Parathyroid adenoma (tissue), 2 donors: ENCODE results near the gene ATP5MG.

ENCODE experiments used
- H2AFZ ChIP-seq: fragments of 300-600 bp; sonication (generic); one replicate; pipeline ENCODE4 v1.7.0; 2017; ENCODE audit warnings: antibody characterized with exemption, mild to moderate bottlenecking
- H3K27ac ChIP-seq: fragments of 300-600 bp; sonication (generic); one replicate; pipeline ENCODE4 v1.7.0; 2017
- H3K27me3 ChIP-seq: fragments of 300-600 bp; sonication (generic); one replicate; pipeline ENCODE4 v1.7.0; 2017; ENCODE audit warnings: low read length; ENCODE audit not compliant: control insufficient read depth, insufficient read depth
- H3K36me3 ChIP-seq: fragments of 300-600 bp; sonication (generic); one replicate; pipeline ENCODE4 v1.7.0; 2017; ENCODE audit warnings: low read length; ENCODE audit not compliant: control insufficient read depth, insufficient read depth
- H3K4me1 ChIP-seq: fragments of 300-600 bp; sonication (generic); one replicate; pipeline ENCODE4 v1.7.0; 2017; ENCODE audit warnings: control low read depth
- H3K4me2 ChIP-seq: fragments of 300-600 bp; sonication (generic); one replicate; pipeline ENCODE4 v1.7.0; 2017; ENCODE audit warnings: low read length
- H3K4me3 ChIP-seq: fragments of 300-600 bp; sonication (generic); one replicate; pipeline ENCODE4 v1.7.0; 2017; ENCODE audit warnings: low read depth, low read length
- H3K79me2 ChIP-seq: fragments of 300-600 bp; sonication (generic); one replicate; pipeline ENCODE4 v1.7.0; 2017; ENCODE audit warnings: control low read depth
- H3K9ac ChIP-seq: fragments of 300-600 bp; sonication (generic); one replicate; pipeline ENCODE4 v1.7.0; 2017; ENCODE audit warnings: mild to moderate bottlenecking
- H3K9me3 ChIP-seq: fragments of 300-600 bp; sonication (generic); one replicate; pipeline ENCODE4 v1.7.0; 2017; ENCODE audit warnings: low read length; ENCODE audit not compliant: control insufficient read depth
- TF ChIP-seq, protein P1 (sequence below): fragments of 300-600 bp; sonication (generic); IDR thresholded peaks from one replicate; pipeline ENCODE4 v1.7.0; 2017; ENCODE audit warnings: antibody characterized with exemption, mild to moderate bottlenecking
- donor health status: primary hyperparathyroidism.

ATP5MG gene

DNA sequence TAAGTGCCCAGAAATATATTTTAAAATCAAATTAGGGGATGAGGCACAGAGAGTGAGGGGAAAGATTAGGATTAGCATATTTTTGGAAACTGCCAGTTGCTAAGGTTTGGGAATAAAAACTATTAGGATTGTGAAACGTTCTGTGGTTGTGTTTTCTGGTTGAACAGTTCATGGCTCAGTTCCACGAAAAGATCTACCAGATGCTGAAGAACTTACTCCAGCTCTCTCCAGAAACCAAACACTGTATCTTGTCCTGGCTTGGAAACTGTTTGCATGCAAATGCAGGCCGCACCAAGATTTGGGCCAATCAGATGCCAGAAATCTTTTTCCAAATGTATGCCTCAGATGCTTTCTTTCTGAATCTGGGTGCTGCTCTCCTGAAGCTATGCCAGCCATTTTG lies 26.7 kb upstream of the ATP5MG start:
- Histone ChIP-seq H3K9ac (no peak overlapping the region), H3K4me3 (no peak overlapping the region), H3K27ac (no peak overlapping the region), H2AFZ (no peak overlapping the region), H3K4me2 (no peak overlapping the region), H3K27me3 (no peaks in the 10 kb centered on the region), H3K9me3 (no peaks in the 10 kb centered on the region), H3K36me3 (no peaks in the 10 kb centered on the region), H3K4me1 (no peaks in the 10 kb centered on the region), H3K79me2 (no peaks in the 10 kb centered on the region)
- TF ChIP-seq, protein P1, sequence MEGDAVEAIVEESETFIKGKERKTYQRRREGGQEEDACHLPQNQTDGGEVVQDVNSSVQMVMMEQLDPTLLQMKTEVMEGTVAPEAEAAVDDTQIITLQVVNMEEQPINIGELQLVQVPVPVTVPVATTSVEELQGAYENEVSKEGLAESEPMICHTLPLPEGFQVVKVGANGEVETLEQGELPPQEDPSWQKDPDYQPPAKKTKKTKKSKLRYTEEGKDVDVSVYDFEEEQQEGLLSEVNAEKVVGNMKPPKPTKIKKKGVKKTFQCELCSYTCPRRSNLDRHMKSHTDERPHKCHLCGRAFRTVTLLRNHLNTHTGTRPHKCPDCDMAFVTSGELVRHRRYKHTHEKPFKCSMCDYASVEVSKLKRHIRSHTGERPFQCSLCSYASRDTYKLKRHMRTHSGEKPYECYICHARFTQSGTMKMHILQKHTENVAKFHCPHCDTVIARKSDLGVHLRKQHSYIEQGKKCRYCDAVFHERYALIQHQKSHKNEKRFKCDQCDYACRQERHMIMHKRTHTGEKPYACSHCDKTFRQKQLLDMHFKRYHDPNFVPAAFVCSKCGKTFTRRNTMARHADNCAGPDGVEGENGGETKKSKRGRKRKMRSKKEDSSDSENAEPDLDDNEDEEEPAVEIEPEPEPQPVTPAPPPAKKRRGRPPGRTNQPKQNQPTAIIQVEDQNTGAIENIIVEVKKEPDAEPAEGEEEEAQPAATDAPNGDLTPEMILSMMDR = no peak

DNA sequence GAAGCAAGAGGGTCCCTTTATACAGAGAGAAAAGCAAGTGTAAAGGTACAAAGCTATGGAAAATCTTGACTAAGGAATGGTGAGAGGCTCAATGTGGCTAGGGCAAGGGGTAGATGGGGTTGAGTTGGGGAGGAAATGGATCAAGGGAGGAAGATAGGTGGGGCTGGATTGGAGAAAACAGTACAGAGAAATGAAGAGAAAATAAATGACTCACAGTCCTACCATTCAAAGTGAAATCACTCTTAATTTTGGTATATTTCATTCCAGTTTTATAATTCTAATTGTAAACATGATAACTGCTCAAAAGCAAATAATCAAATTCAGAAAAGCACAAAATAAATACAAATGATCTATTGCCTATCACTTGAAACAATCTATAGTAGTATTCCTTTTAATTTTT lies 25.4 kb upstream of the ATP5MG start:
- H3K27me3 ChIP-seq = no peaks in the 10 kb centered on the region
- no peaks in the 10 kb centered on the region for H3K79me2 ChIP-seq
- H3K9me3 ChIP-seq = no peaks in the 10 kb centered on the region
- no peak overlapping the region for H3K4me3 ChIP-seq
- no peak overlapping the region for H3K4me2 ChIP-seq
- no peak overlapping the region for H3K9ac ChIP-seq
- no peaks in the 10 kb centered on the region for H3K36me3 ChIP-seq
- no peaks in the 10 kb centered on the region for H3K4me1 ChIP-seq
- H2AFZ ChIP-seq = no peak overlapping the region
- TF ChIP-seq, protein P1 = no peak
- no peak overlapping the region for H3K27ac ChIP-seq

DNA sequence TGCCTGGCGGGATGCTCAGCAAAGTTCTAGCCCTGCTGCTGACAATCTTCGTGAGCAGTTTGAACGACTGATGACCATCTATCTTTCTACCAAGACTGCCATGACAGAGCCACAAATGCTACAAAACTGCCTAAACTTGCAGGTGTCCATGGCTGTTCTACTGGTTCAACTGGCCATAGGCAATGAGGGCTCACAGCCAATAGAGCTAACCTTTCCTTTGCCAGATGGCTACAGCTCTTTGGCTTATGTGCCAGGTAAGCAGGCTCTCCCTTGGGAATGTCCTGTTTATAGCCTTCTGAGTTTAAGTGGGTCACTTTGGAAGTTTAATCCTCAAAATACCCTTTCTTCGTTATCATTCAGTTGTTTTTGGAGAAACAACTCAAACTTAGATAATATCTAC lies 21.9 kb upstream of the ATP5MG start:
- Histone ChIP-seq H3K9me3 (no peaks in the 10 kb centered on the region), H3K27me3 (no peaks in the 10 kb centered on the region), H3K9ac (no peak overlapping the region), H3K79me2 (no peaks in the 10 kb centered on the region), H3K4me1 (no peaks in the 10 kb centered on the region), H3K4me2 (no peak overlapping the region), H3K4me3 (no peak overlapping the region), H3K27ac (no peak overlapping the region), H3K36me3 (no peaks in the 10 kb centered on the region), H2AFZ (no peak overlapping the region)
- TF ChIP-seq, protein P1 = no peak

DNA sequence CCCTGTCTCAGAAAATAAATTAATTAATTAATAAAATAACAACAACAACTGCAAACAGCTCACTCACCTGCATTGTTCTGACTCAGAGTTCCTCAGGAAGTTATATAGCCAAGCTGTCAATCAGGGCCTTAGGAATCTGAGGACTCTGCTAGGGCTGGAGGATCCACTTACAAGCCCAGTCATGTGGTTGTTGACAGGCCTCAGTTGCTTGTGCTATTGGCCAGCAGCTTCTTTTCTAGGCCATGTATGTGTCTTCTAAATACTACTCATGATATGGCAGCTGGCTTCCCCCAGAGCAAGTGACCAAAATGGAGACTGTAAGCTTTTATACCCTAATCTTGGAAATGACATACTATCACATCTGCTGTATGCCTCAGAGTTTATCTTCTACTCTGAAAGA lies 20.8 kb upstream of the ATP5MG start:
- H2AFZ ChIP-seq = no peak overlapping the region
- H3K9ac ChIP-seq = no peak overlapping the region
- no peak overlapping the region for H3K27ac ChIP-seq
- no peak overlapping the region for H3K4me2 ChIP-seq
- no peak overlapping the region for H3K4me3 ChIP-seq
- no peaks in the 10 kb centered on the region for H3K9me3 ChIP-seq
- no peaks in the 10 kb centered on the region for H3K79me2 ChIP-seq
- H3K36me3 ChIP-seq = no peaks in the 10 kb centered on the region
- TF ChIP-seq, protein P1 = no peak
- no peaks in the 10 kb centered on the region for H3K27me3 ChIP-seq
- H3K4me1 ChIP-seq = no peaks in the 10 kb centered on the region

DNA sequence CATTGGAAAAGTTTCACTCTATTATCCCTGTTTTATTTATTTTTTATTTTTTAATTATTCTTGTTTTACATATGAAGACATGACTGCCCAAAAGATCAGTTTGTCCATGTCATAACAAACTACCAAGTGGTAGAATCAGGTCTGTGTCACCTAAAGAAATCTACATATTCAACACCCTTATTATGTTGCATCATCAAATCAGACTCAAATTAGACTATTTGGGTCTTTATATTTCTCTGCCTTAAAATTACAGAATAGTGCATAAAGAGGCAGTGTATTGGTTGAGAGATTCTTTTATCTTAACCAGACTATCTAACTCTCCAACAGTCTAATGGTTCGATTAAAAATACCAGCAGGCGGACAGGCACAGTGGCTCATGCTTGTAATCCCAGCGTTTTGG lies 18.5 kb upstream of the ATP5MG start:
- H2AFZ ChIP-seq = no peak overlapping the region
- H3K4me3 ChIP-seq = no peak overlapping the region
- H3K27me3 ChIP-seq = no peaks in the 10 kb centered on the region
- H3K4me2 ChIP-seq = no peak overlapping the region
- no peaks in the 10 kb centered on the region for H3K36me3 ChIP-seq
- no peak overlapping the region for H3K9ac ChIP-seq
- TF ChIP-seq, protein P1 = no peak
- H3K4me1 ChIP-seq = no peaks in the 10 kb centered on the region
- H3K9me3 ChIP-seq = no peaks in the 10 kb centered on the region
- H3K79me2 ChIP-seq = no peaks in the 10 kb centered on the region
- no peak overlapping the region for H3K27ac ChIP-seq
